ENCODE data around the gene KCNQ1OT1.

GRCh38 chr11:2571598-2572281 lies 128.1 kb downstream of the KCNQ1OT1 start:
- TF ChIP-seq POLR2A (IDR thresholded peaks at IDR 0.05) (no peak), CTCF (IDR thresholded peaks at IDR 0.05) (no peak)
